GM18951 (cell line): Measurements from ENCODE around the gene EGFL7.
"Not testable (repeated sequence)": the region's sequence is repeated elsewhere in the genome, so short reads cannot be mapped to it uniquely, and the experiment has no call there.

ENCODE experiments used
- POLR2A ChIP-seq: IDR thresholded peaks from 4 replicates; pipeline ENCODE4 v1.6.1; 2011; ENCODE audit warnings: mild to moderate bottlenecking; ENCODE audit not compliant: insufficient read length, insufficient read depth; ENCODE audit errors: extremely low read depth
- in situ Hi-C: fragments of 300-500 bp; cut with MboI; formaldehyde crosslinking; loops from one replicate; pipeline ENCODE4 v1.12.0; 2022; ENCODE audit warnings: low sequenced_read_pairs, mixed read lengths, inconsistent platforms; ENCODE audit not compliant: unreplicated experiment

EGFL7 gene

GRCh38 chr9:136628268-136628667 is 34.4 kb upstream of the EGFL7 start:
- in situ Hi-C loops: loop anchor here (5.0 kb wide), 1 partner anchor 141 kb away; no protein-coding TSS in a partner anchor
- no peak for TF ChIP-seq POLR2A

- TF ChIP-seq POLR2A: no peak
- in situ Hi-C loops: loop anchor here (5.0 kb wide), 1 partner anchor 142 kb away; no protein-coding TSS in a partner anchor
These were observed 33.5 kb upstream of the EGFL7 start for GRCh38 chr9:136629001-136629878.

GRCh38 chr9:136629879-136630661 is 32.6 kb upstream of the EGFL7 start:
- no peak for TF ChIP-seq POLR2A
- in situ Hi-C loops: loop anchor here (5.0 kb wide), 1 partner anchor 143 kb away; no protein-coding TSS in a partner anchor

- no peak for TF ChIP-seq POLR2A
- in situ Hi-C loops: no loop called here
These were observed 32.1 kb upstream of the EGFL7 start for GRCh38 chr9:136630662-136630992.

- no peak for TF ChIP-seq POLR2A
These were observed 31.4 kb upstream of the EGFL7 start for GRCh38 chr9:136631038-136632000.

GRCh38 chr9:136632072-136632471 is 30.6 kb upstream of the EGFL7 start:
- in situ Hi-C loops: not testable (repeated sequence)

More at GRCh38 chr9:136631038-136632000, 31.4 kb upstream of the EGFL7 start:
- in situ Hi-C loops: no loop called here

GRCh38 chr9:136632491-136633106 is 30.1 kb upstream of the EGFL7 start:
- in situ Hi-C loops: not testable (repeated sequence)

- in situ Hi-C loops: no loop called here
- TF ChIP-seq POLR2A: no peak
These were observed 27.8 kb upstream of the EGFL7 start for GRCh38 chr9:136634904-136635303.

- in situ Hi-C loops: no loop called here
- TF ChIP-seq POLR2A: no peak
These were observed 22.3 kb upstream of the EGFL7 start for GRCh38 chr9:136640171-136641111.

GRCh38 chr9:136642439-136642921 is 20.2 kb upstream of the EGFL7 start:
- in situ Hi-C loops: no loop called here
- no peak for TF ChIP-seq POLR2A

GRCh38 chr9:136643596-136644342 is 18.9 kb upstream of the EGFL7 start:
- no peak for TF ChIP-seq POLR2A
- in situ Hi-C loops: no loop called here

- TF ChIP-seq POLR2A: no peak
These were observed 18.4 kb upstream of the EGFL7 start for GRCh38 chr9:136644343-136644592.

More at GRCh38 chr9:136644343-136644592, 18.4 kb upstream of the EGFL7 start:
- in situ Hi-C loops: no loop called here
